Ascending aorta (tissue), 2 donors: ENCODE measurements around the gene TSC22D2. TPM values are rescaled to one million over a fixed set of nuclear protein-coding genes. Genes with fewer than 3 reads are reported as not detected.

Experiments used
- DNase-seq, 2 donors: peaks; one replicate each; pipeline ENCODE4 v3.0.0-alpha.2; 2019; ENCODE audit warnings: low spot score in 2 of 2
- H3K27ac ChIP-seq, 2 donors: fragments of 200-600 bp; sonication (generic); one replicate each; pipeline ENCODE4 v1.5.1; 2016 to 2017; ENCODE audit warnings: mild to moderate bottlenecking in 1 of 2
- H3K27me3 ChIP-seq: fragments of 200-600 bp; sonication (generic); one replicate; pipeline ENCODE4 v1.5.1; 2017
- H3K36me3 ChIP-seq, 2 donors: fragments of 200-600 bp; sonication (generic); one replicate each; pipeline ENCODE4 v1.5.1; 2016
- H3K4me1 ChIP-seq, 2 donors: fragments of 200-600 bp; sonication (generic); one replicate each; pipeline ENCODE4 v1.5.1; 2016 to 2017; ENCODE audit warnings: mild to moderate bottlenecking in 1 of 2
- H3K4me3 ChIP-seq, 2 donors: fragments of 200-600 bp; sonication (generic); one replicate each; pipeline ENCODE4 v1.5.1; 2016 to 2017; ENCODE audit warnings: mild to moderate bottlenecking in 1 of 2
- H3K9me3 ChIP-seq, 2 donors: fragments of 200-600 bp; sonication (generic); one replicate each; pipeline ENCODE4 v1.5.1; 2016
- CTCF ChIP-seq, 3 experiments: fragments of 200-600 bp in 2 of 3; fragments of 450-650 bp in 1 of 3; sonication (generic) in 2 of 3; IDR thresholded peaks; one replicate each; pipeline ENCODE4 v1.5.1; 2016 to 2019; ENCODE audit warnings: antibody characterized with exemption in 3 of 3, mild to moderate bottlenecking in 1 of 3, moderate library complexity in 1 of 3
- intact Hi-C: fragments of 100-400 bp; cut with DNase I; formaldehyde crosslinking; loops from one replicate; pipeline ENCODE4 v1.15.1; 2023
- total RNA-seq: library from RNA; depleted of rRNA; stranded (reverse); fragments of >200 nt; gene quantifications from one replicate; pipeline ENCODE4 v1.1.0, GENCODE V29; 2016

The TSC22D2 gene
- total RNA-seq, 1 donor from 2014 or later: 17.9 TPM

- peaks cover 0 to 4% of the 10 kb centered on the region in 2 donors for H3K9me3 ChIP-seq
- H3K4me1 ChIP-seq: no peaks in the 10 kb centered on the region
- H3K36me3 ChIP-seq: no peaks in the 10 kb centered on the region
- no peak overlapping the region for H3K4me3 ChIP-seq
- no peak overlapping the region for H3K27ac ChIP-seq
- no peak for DNase-seq
- TF ChIP-seq CTCF (IDR thresholded peaks at IDR 0.05): no peak
- no peaks in the 10 kb centered on the region for H3K27me3 ChIP-seq
- intact Hi-C loops: no loop called here
Measured at GRCh38 chr3:150503402-150504099, 95.5 kb downstream of the TSC22D2 start.

- TF ChIP-seq CTCF (IDR thresholded peaks at IDR 0.05): no peak
- intact Hi-C loops: no loop called here
- Histone ChIP-seq H3K4me1 (no peaks in the 10 kb centered on the region), H3K4me3 (no peak overlapping the region), H3K27me3 (no peaks in the 10 kb centered on the region), H3K27ac (no peak overlapping the region), H3K36me3 (no peaks in the 10 kb centered on the region), H3K9me3 (peaks cover 0 to 4% of the 10 kb centered on the region in 2 donors)
- no peak for DNase-seq
Measured at GRCh38 chr3:150504483-150504882, 96.4 kb downstream of the TSC22D2 start.

- no peak for TF ChIP-seq CTCF (IDR thresholded peaks at IDR 0.05)
- Histone ChIP-seq H3K36me3 (no peaks in the 10 kb centered on the region), H3K27ac (no peak overlapping the region), H3K27me3 (no peaks in the 10 kb centered on the region), H3K4me3 (no peak overlapping the region), H3K4me1 (no peaks in the 10 kb centered on the region), H3K9me3 (peaks cover 0 to 4% of the 10 kb centered on the region in 2 donors)
- DNase-seq: no peak
- intact Hi-C loops: no loop called here
Measured at GRCh38 chr3:150508401-150508800, 100.3 kb downstream of the TSC22D2 start.

GRCh38 chr3:150509780-150510179, 101.7 kb downstream of the TSC22D2 start:
- TF ChIP-seq CTCF (IDR thresholded peaks at IDR 0.05): no peak
- no peak overlapping the region for H3K27ac ChIP-seq
- H3K4me3 ChIP-seq: no peak overlapping the region
- intact Hi-C loops: no loop called here
- no peak for DNase-seq
- peaks cover 0 to 4% of the 10 kb centered on the region in 2 donors for H3K9me3 ChIP-seq
- no peaks in the 10 kb centered on the region for H3K27me3 ChIP-seq
- no peaks in the 10 kb centered on the region for H3K4me1 ChIP-seq
- H3K36me3 ChIP-seq: no peaks in the 10 kb centered on the region

GRCh38 chr3:150511122-150511821, 103.2 kb downstream of the TSC22D2 start:
- no peak for DNase-seq
- intact Hi-C loops: no loop called here
- H3K27ac ChIP-seq: no peak overlapping the region
- no peaks in the 10 kb centered on the region for H3K4me1 ChIP-seq
- H3K4me3 ChIP-seq: no peak overlapping the region
- no peaks in the 10 kb centered on the region for H3K36me3 ChIP-seq
- H3K27me3 ChIP-seq: no peaks in the 10 kb centered on the region
- no peak for TF ChIP-seq CTCF (IDR thresholded peaks at IDR 0.05)
- H3K9me3 ChIP-seq: peaks cover 0 to 4% of the 10 kb centered on the region in 2 donors
